CD8-positive, alpha-beta memory T cell (primary cell): ENCODE data around the gene L3MBTL3. TPM values are rescaled to one million over a fixed set of nuclear protein-coding genes. Genes with fewer than 3 reads are reported as not detected.
A peak's percentile ranks its signal among the peaks of the same experiment; 100 is the strongest.

ENCODE experiments used
- CTCF ChIA-PET: fragments of 350-600 bp; sonication (Branson Sonifier 250); formaldehyde crosslinking; loops from one replicate; lab custom pipeline; 2021; ENCODE audit warnings: antibody characterized with exemption; lab: Charles Lee
- POLR2A ChIA-PET: fragments of 350-600 bp; sonication (Branson Sonifier 250); formaldehyde crosslinking; loops from one replicate; lab custom pipeline; 2021; ENCODE audit warnings: antibody characterized with exemption; lab: Charles Lee
- DNase-seq, 5 donors: peaks; one replicate each; pipeline versions ENCODE4 v3.0.0 to v3.0.0-alpha.2; 2020 to 2022; ENCODE audit warnings: mixed read lengths in 1 of 5
- H3K27ac ChIP-seq: one replicate; pipeline ENCODE4 v1.7.0; 2013; ENCODE audit warnings: low read depth, mild to moderate bottlenecking, low read length, moderate library complexity
- H3K27me3 ChIP-seq: 2 replicates; pipeline ENCODE4 v1.7.0; 2013; ENCODE audit warnings: low read length, mild to moderate bottlenecking; ENCODE audit not compliant: insufficient read depth, poor library complexity, severe bottlenecking
- H3K36me3 ChIP-seq: 2 replicates; pipeline ENCODE4 v1.7.0; 2013; ENCODE audit warnings: mild to moderate bottlenecking, low read length, moderate library complexity; ENCODE audit not compliant: insufficient read depth
- H3K4me1 ChIP-seq: 2 replicates; pipeline ENCODE4 v1.7.0; 2013; ENCODE audit warnings: mild to moderate bottlenecking, low read length, moderate library complexity; ENCODE audit not compliant: insufficient read depth
- H3K4me3 ChIP-seq: 2 replicates; pipeline ENCODE4 v1.7.0; 2013; ENCODE audit warnings: mild to moderate bottlenecking, low read length
- H3K9me3 ChIP-seq: 2 replicates; pipeline ENCODE4 v1.7.0; 2013; ENCODE audit warnings: mild to moderate bottlenecking, low read length
- H3K27ac Mint-ChIP-seq, 8 donors: one replicate each; pipeline ENCODE4 v1.8.0; 2020 to 2021; ENCODE audit warnings: mixed read lengths in 8 of 8, mild to moderate bottlenecking in 6 of 8, inconsistent platforms in 3 of 8, moderate library complexity in 3 of 8
- H3K27me3 Mint-ChIP-seq, 2 donors: one replicate each; pipeline ENCODE4 v1.8.0; 2020 to 2021; ENCODE audit warnings: mixed read lengths in 2 of 2, mild to moderate bottlenecking in 1 of 2, moderate library complexity in 1 of 2
- H3K36me3 Mint-ChIP-seq, 3 donors: one replicate each; pipeline ENCODE4 v1.8.0; 2020 to 2021; ENCODE audit warnings: mixed read lengths in 3 of 3, inconsistent platforms in 1 of 3, mild to moderate bottlenecking in 1 of 3
- H3K4me1 Mint-ChIP-seq, 3 donors: one replicate each; pipeline ENCODE4 v1.8.0; 2020 to 2021; ENCODE audit warnings: mixed read lengths in 3 of 3, inconsistent platforms in 1 of 3, mild to moderate bottlenecking in 1 of 3
- H3K4me3 Mint-ChIP-seq, 7 donors: one replicate each; pipeline ENCODE4 v1.8.0; 2020 to 2021; ENCODE audit warnings: mixed read lengths in 7 of 7, mild to moderate bottlenecking in 6 of 7, moderate library complexity in 4 of 7, inconsistent platforms in 2 of 7
- H3K9me3 Mint-ChIP-seq, 5 donors: one replicate each; pipeline ENCODE4 v1.8.0; 2020 to 2022; ENCODE audit warnings: mixed read lengths in 5 of 5, mild to moderate bottlenecking in 3 of 5, moderate library complexity in 2 of 5, inconsistent platforms in 1 of 5
- polyA plus RNA-seq: library from polyadenylated mRNA; unstranded; fragments of 300-500 nt; fragmentation: Illumina TruSeq; gene quantifications from one replicate; pipeline ENCODE4 v1.2.3, GENCODE V29; 2021
- total RNA-seq, 2 experiments: library from RNA; stranded (reverse); gene quantifications; one replicate each; pipeline ENCODE4 v1.2.3, GENCODE V29; 2021

The L3MBTL3 gene
- total and polyA plus RNA-seq, 3 experiments from 2014 or later, result 6.6 to 11.1 (median 10.2) TPM

DNA sequence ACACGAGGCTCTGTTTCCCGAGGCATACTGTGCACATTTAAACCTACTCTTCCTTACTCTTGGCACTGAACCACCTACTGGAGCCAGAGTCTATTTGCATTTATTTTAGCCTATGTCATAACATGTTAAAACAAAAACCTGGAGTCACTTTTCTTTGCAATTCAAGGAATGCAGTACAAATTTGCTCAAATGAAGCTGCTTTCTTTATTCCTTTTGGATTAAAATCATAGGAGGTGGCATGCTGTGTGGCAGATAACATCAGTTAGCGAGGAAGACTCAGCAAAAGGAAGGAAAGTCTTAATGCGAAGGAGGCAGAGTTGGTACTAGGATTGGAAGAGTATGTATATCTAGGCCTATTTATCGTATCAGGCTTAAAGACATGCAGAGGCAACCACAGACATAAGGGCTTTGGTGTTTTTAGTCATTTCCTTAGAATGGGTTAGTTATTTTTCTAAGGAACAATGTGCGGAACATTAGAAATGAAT is 111.4 kb downstream of the L3MBTL3 start:
- POLR2A ChIA-PET, result no interaction called here
- Histone ChIP-seq H3K36me3 (no peaks in the 10 kb centered on the region), H3K27ac (no peak overlapping the region), H3K27me3 (no peaks in the 10 kb centered on the region), H3K4me3 (no peak overlapping the region), H3K4me1 (peaks cover 49% of the 10 kb centered on the region), H3K9me3 (no peaks in the 10 kb centered on the region)
- Mint-ChIP-seq H3K36me3 (peaks cover 11 to 32% (median 12%) of the 10 kb centered on the region in 3 donors), H3K27me3 (no peaks in the 10 kb centered on the region), H3K9me3 (no peaks in the 10 kb centered on the region), H3K4me1 (peaks cover 78 to 98% (median 83%) of the 10 kb centered on the region in 3 donors), H3K27ac (peak overlapping the region in 5 of 8 donors; percentile 12 to 95 (median 64)), H3K4me3 (no peak overlapping the region)
- CTCF ChIA-PET, result no interaction called here
- DNase-seq, result no peak

DNA sequence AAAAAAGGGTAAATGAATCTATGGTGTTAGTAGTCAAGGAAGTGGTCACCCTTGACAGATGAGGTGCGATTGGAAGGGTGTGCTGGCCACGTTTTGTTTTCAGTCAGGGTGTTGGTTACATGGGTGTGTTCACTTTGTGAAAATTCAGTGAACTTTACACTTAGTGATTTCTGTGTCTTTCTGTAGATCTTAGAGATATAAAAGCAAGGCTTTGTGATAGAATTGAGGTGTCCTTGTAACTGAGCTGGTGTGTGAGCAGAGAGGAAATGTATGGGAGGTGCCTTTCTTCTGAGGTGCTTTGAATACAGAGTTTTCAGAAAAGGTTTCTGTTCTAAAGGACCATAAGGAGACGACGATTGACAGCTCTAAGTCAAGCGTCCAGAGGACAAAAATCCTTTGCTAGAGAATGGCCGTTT is 113.9 kb downstream of the L3MBTL3 start:
- H3K4me1 Mint-ChIP-seq, result peaks cover 79 to 95% (median 90%) of the 10 kb centered on the region in 3 donors
- H3K36me3 Mint-ChIP-seq, result peaks cover 8 to 34% (median 8%) of the 10 kb centered on the region in 3 donors
- H3K27me3 Mint-ChIP-seq, result no peaks in the 10 kb centered on the region
- peak overlapping the region; percentile 7 for H3K4me3 ChIP-seq
- no peaks in the 10 kb centered on the region for H3K9me3 Mint-ChIP-seq
- DNase-seq, result peak; percentile 26 to 86 (median 82)
- peak overlapping the region; percentile 35 to 79 (median 70) for H3K4me3 Mint-ChIP-seq
- no peaks in the 10 kb centered on the region for H3K36me3 ChIP-seq
- no peaks in the 10 kb centered on the region for H3K27me3 ChIP-seq
- peak overlapping the region; percentile 52 for H3K27ac ChIP-seq
- H3K9me3 ChIP-seq, result no peaks in the 10 kb centered on the region
- H3K27ac Mint-ChIP-seq, result peak overlapping the region; percentile 72 to 97 (median 90)
- POLR2A ChIA-PET, result interaction anchor here (1.2 kb wide), 1 partner anchor 44 kb away, joined by 5 read pairs; no protein-coding TSS in a partner anchor
- CTCF ChIA-PET, result interaction anchor here (1.0 to 2.1 kb wide), 2 partner anchors 91 to 150 kb away, joined by 3 to 4 read pairs; partner anchors contain the start of gene SAMD3
- H3K4me1 ChIP-seq, result peaks cover 69% of the 10 kb centered on the region

DNA sequence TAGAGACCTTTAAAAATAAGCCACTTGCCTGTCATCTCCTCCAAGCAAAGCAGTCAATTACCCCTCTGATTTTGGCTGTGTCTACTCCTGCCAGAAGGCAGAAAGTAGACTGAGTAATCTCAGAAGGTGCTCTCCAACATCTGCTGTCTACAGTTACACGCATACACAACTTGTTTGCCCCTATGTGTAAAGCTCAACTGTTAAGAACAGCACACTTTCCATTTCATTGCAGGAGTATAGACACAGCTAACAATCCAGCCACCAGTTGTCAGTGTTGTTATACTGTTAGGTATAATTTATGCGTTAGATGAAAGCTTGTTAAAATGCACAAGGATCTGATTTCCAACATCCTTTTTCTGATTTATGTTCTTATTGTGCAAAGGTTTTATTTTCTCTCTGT is 116.2 kb downstream of the L3MBTL3 start:
- no peaks in the 10 kb centered on the region for H3K36me3 ChIP-seq
- no peak overlapping the region for H3K4me3 ChIP-seq
- Mint-ChIP-seq H3K27me3 (no peaks in the 10 kb centered on the region), H3K36me3 (peaks cover 16 to 42% (median 18%) of the 10 kb centered on the region in 3 donors), H3K9me3 (no peaks in the 10 kb centered on the region), H3K4me3 (peak overlapping the region; percentile 25 to 49 (median 30)), H3K27ac (peak overlapping the region; percentile 39 to 95 (median 77)), H3K4me1 (peaks cover 89 to 97% (median 96%) of the 10 kb centered on the region in 3 donors)
- no peak overlapping the region for H3K27ac ChIP-seq
- CTCF ChIA-PET, result interaction anchor here (1.1 to 1.3 kb wide), 3 partner anchors 104 to 148 kb away, joined by 3 to 4 read pairs (median 3); no protein-coding TSS in a partner anchor
- H3K27me3 ChIP-seq, result no peaks in the 10 kb centered on the region
- POLR2A ChIA-PET, result interaction anchor here (0.7 kb wide), 3 partner anchors 21 to 83 kb away, joined by 5 to 11 read pairs (median 9); no protein-coding TSS in a partner anchor
- H3K4me1 ChIP-seq, result peaks cover 87% of the 10 kb centered on the region
- no peaks in the 10 kb centered on the region for H3K9me3 ChIP-seq
- DNase-seq, result peak in 1 of 5 donors; percentile 21

DNA sequence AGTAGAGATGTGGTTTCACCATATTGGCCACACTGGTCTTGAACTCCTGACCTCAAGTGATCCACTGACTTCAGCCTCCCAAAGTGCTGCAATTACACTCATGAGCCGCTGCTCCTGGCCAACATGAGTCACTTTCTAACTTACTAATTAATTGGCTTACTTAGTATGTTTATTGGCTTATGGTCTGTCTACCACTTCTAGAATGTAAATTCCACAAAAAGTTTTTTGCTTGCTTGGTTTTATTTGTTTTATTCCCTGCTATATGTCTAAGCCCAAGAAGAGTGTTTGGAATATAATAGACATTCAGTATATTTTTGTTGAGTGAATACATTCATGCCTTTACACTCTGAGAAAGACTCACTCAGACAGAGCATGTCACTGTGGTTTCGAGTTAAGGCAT is 118.4 kb downstream of the L3MBTL3 start:
- Histone ChIP-seq H3K4me1 (peaks cover 69% of the 10 kb centered on the region), H3K4me3 (no peak overlapping the region), H3K9me3 (no peaks in the 10 kb centered on the region), H3K36me3 (no peaks in the 10 kb centered on the region), H3K27ac (no peak overlapping the region), H3K27me3 (no peaks in the 10 kb centered on the region)
- Mint-ChIP-seq H3K27ac (peak overlapping the region in 5 of 8 donors; percentile 14 to 95 (median 75)), H3K4me1 (peaks cover 79 to 92% (median 89%) of the 10 kb centered on the region in 3 donors), H3K36me3 (peaks cover 22 to 51% (median 23%) of the 10 kb centered on the region in 3 donors), H3K4me3 (peak overlapping the region in 2 of 7 donors; percentile 12 to 52), H3K27me3 (no peaks in the 10 kb centered on the region), H3K9me3 (no peaks in the 10 kb centered on the region)
- CTCF ChIA-PET, result no interaction called here
- DNase-seq, result no peak
- POLR2A ChIA-PET, result no interaction called here

DNA sequence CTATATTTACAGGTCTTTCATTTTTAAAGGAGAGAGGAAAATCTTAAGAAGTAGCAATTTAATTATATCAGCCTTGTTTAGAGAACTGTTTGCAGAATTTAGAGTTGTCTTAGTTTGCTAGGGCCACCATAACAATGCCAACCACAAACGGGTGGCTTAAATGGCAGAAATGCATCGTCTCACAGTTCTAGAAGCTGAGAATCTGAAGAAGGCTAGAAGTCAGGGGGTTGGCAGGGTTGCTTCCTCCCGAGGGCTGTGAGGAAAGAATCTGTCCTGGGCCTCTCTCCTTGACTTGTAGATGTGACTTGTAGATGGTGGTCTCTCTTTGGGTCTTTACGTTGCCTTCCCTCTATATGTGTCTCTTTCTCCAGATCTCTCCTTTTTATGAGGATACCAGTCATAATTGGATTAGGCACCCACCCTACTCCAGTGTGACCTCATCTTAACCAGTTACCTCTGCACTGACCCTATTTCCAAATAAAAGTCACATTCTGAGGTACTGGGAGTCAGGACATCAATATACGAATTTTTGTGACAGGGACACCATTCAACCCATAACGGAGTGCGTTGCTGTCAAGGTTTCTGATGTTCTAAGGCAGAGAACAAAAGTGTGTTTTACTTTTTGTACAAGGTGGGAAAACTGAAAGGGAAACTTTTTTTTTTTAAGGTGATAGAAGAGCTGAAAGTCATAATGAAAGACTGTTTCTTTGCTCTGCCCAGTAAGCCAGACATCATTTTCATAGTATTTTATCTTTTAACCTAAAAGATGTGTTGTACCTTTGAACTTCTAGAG is 119.9 kb downstream of the L3MBTL3 start:
- no peak for DNase-seq
- POLR2A ChIA-PET, result interaction anchor here (1.6 kb wide), 1 partner anchor 65 kb away, joined by 3 read pairs; no protein-coding TSS in a partner anchor
- Mint-ChIP-seq H3K27me3 (no peaks in the 10 kb centered on the region), H3K4me1 (peaks cover 67 to 85% (median 84%) of the 10 kb centered on the region in 3 donors), H3K9me3 (no peaks in the 10 kb centered on the region), H3K36me3 (peaks cover 25 to 66% (median 34%) of the 10 kb centered on the region in 3 donors), H3K4me3 (peak overlapping the region; percentile 70 to 91 (median 84)), H3K27ac (peak overlapping the region; percentile 72 to 96 (median 93))
- no peak overlapping the region for H3K27ac ChIP-seq
- peak overlapping the region; percentile 32 for H3K4me3 ChIP-seq
- H3K27me3 ChIP-seq, result no peaks in the 10 kb centered on the region
- H3K36me3 ChIP-seq, result peaks cover 8% of the 10 kb centered on the region
- H3K9me3 ChIP-seq, result no peaks in the 10 kb centered on the region
- H3K4me1 ChIP-seq, result peaks cover 59% of the 10 kb centered on the region
- CTCF ChIA-PET, result interaction anchor here (1.2 to 2.3 kb wide), 4 partner anchors 12 to 144 kb away, joined by 3 to 6 read pairs (median 5); partner anchors contain the start of gene SAMD3

DNA sequence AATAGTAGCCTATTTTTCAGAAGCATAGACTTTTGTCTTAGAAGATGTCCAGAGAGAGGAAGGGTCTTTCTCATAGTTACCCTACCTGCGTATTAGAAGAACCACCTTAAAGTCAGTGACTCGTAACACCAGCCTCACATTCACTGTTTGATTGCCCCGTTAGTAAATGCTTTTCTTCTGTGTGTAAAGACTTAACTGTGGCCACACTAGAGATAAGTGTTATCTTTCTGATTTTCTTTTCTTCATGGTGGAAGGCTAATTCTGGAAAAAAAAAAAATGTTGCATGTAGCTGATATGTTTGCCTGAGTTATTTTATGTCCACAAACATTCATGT is 120.5 kb downstream of the L3MBTL3 start:
- DNase-seq, result no peak
- Histone ChIP-seq H3K27me3 (no peaks in the 10 kb centered on the region), H3K27ac (no peak overlapping the region), H3K4me1 (peaks cover 53% of the 10 kb centered on the region), H3K4me3 (peak overlapping the region; percentile 32), H3K36me3 (peaks cover 10% of the 10 kb centered on the region), H3K9me3 (no peaks in the 10 kb centered on the region)
- CTCF ChIA-PET, result interaction anchor here (1.2 to 2.3 kb wide), 4 partner anchors 11 to 144 kb away, joined by 3 to 6 read pairs (median 5); partner anchors contain the start of gene SAMD3
- Mint-ChIP-seq H3K36me3 (peaks cover 30 to 69% (median 39%) of the 10 kb centered on the region in 3 donors), H3K27me3 (peaks cover 0 to 2% of the 10 kb centered on the region in 2 donors), H3K27ac (peak overlapping the region; percentile 72 to 96 (median 93)), H3K9me3 (no peaks in the 10 kb centered on the region), H3K4me1 (peaks cover 63 to 83% (median 78%) of the 10 kb centered on the region in 3 donors), H3K4me3 (peak overlapping the region; percentile 70 to 91 (median 84))
- POLR2A ChIA-PET, result interaction anchor here (0.9 to 1.6 kb wide), 2 partner anchors 64 to 77 kb away, joined by 3 to 12 read pairs; no protein-coding TSS in a partner anchor

DNA sequence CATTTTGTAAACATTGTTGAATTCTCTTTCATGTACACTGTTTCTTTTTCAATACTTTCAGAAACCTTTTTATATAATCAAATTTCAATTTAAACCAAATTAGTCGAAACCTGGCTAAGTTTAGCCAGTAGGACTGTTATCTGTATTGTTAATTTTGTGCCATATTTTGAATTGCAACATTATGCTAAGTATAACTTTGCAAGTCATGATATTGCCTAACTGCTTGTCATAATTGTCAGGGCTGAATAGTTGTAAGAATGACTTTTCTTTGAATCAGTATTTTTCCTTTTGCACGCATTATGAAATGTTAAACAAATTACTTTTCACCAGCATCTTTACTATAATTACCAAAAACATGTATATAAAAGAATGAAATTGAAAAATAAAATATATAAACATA is 121.7 kb downstream of the L3MBTL3 start:
- no peak for DNase-seq
- H3K36me3 ChIP-seq, result peaks cover 13% of the 10 kb centered on the region
- H3K27me3 ChIP-seq, result no peaks in the 10 kb centered on the region
- peaks cover 41% of the 10 kb centered on the region for H3K4me1 ChIP-seq
- Mint-ChIP-seq H3K36me3 (peaks cover 33 to 76% (median 40%) of the 10 kb centered on the region in 3 donors), H3K4me1 (peaks cover 54 to 76% (median 66%) of the 10 kb centered on the region in 3 donors), H3K27ac (peak overlapping the region in 6 of 8 donors; percentile 52 to 95 (median 68)), H3K9me3 (no peaks in the 10 kb centered on the region), H3K4me3 (peak overlapping the region in 1 of 7 donors; percentile 29), H3K27me3 (peaks cover 0 to 2% of the 10 kb centered on the region in 2 donors)
- ChIA-PET POLR2A (no interaction called here), CTCF (interaction anchor here (2.2 to 2.3 kb wide), 2 partner anchors 10 to 83 kb away, joined by 6 read pairs; partner anchors contain the start of gene SAMD3)
- H3K9me3 ChIP-seq, result no peaks in the 10 kb centered on the region
- H3K4me3 ChIP-seq, result no peak overlapping the region
- no peak overlapping the region for H3K27ac ChIP-seq
